RKO (cell line): ENCODE data around the gene ITGB1BP1.

Source experiments
- DNase-seq: peaks from one replicate; pipeline ENCODE4 v3.0.0-alpha.2; 2016; ENCODE audit warnings: low spot score

ITGB1BP1 gene

DNA sequence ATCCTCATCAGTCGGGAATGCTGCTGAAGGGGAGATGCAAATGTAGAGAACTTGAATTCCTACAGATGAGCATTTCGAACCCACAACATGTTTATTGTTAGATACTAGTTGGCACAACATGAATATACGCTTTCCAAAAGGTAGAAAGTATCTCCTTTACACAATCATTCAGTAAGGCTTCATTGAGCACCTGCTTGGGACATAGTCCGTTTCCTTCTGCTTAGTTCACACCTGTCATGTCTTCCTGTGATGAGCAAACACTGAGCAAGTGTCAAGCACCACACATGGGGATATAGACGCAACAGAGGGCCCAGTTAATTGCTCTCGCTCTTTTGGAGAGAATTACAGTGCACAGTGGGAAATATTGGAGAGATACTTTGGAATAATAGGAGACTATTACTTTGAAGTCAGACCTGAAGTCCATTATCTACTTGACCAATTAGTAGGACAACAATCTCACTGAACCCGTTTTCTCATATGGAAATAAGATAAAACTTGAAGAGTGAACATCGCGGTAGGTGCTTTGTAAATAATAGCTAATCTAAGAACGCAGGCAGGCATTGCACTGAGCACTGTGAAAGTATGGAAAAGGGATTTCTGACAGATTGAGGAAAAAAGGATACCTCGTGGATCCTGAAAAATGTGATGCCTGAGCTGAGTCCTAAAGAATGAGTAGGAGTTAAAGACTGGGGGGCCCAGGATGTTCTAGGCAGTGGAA is 1.3 kb upstream of the ITGB1BP1 start:
- DNase-seq, result peak; percentile 36

DNA sequence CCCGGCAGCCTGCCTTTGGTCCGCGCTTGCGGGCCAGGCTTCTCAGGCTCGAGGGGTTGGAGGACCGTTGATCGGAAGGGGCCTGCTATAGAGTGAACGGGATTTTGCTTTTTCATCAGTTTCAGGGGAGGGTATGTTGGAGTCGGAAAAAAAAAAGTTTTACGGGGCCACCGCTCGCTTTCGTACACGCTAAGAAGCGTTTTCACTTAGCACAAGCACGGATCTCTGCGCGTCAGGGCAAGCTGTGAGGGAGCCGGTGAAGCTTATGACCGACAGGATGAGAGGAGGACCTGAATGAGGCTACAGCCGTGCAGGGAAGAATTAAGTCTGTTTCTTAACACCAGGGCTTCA is 569 bp upstream of the ITGB1BP1 start:
- DNase-seq, result peak; percentile 51

DNA sequence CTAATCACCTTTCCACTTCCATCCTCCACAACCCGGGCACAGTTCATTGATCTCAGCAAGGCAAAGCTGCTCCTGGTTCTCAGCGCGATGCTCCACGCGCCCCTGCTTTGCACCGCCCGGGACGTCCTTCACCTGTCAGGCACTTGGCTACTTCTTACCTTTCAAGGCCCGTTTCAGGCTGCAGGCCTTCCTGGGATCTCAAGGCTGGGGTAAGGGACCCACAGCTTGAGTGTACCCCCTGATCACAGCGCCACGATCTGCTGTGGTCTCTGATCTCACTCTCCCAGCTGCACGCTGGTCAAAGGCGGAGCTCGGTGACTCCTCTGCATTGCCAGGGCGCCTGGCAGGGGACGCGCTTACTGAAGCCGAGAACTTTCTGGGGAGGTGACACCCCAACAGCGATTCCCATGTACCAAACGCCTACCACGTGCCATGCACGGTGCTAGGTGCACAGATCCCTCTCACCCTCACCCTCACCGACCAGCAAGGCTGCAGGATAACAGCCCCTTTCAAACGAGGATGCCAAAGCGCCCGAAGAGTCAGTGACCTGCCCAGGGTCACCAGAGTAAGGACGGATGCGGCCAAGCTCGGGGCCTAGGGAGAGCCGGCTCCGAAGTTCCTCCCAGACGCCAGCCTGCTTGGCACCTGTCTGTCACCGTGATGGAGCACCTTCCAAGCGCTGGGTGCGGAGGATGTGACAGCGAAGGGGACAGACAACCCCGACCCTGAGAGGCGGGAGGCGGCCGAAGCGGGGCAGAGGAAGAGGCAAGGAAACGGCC is 818 bp downstream of the ITGB1BP1 start:
- DNase-seq, result peak; percentile 74

DNA sequence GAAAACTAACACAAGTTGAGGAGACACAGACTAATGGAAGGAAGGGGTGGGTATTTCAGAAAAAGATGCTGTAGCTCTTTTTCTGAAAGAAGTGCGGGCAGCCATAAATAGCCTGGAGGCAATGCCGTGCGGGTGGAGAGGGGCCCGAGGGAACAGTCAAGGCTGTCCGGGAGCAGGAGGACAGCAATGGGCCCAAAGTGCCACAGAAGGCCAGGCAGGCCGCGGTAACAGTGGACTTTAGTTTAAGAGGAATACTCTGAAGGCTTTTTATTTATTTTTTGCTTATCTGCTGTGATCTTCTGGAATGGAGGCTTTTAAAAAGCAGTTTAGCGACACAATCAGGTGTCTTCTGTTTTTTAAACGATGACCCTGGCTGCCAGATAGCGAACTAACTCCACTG is 2.8 kb downstream of the ITGB1BP1 start:
- no peak for DNase-seq

DNA sequence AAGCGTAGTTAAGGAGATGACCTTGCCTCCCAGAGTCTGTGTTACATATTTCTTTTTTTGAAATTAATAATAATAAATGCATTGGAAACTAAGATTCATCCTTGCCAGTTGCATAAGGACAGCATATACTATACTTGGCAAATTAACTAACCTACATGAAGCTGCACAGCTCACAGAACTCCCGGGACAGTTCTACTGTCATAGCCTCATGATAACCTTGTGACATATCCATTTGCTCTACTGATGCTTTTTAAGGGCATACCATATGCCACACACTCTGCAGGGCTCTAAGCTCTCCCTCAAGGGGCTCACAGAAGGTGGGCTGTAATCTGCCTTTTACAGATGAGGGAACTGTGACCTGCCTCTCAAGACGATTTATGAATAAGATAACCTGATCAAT is 3.8 kb downstream of the ITGB1BP1 start:
- DNase-seq, result no peak

DNA sequence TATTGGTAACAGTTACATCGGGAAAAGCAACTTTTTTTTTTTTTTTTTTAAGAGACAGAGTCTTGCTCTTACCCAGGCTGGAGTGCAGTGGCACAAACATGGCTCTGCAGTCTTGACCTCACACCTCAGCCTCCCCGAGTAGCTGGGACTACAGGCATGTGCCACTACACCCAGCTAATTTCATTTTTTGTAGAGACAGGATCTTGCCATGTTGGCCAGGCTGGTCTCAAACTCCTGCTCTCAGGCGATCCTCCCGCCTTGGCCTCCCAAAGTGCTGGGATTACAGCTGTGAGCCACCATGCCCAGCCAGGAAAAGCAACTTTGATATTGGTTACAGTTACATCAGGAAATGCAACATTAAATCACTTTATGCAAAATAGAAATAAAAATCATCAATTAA is 4.6 kb downstream of the ITGB1BP1 start:
- DNase-seq, result no peak

DNA sequence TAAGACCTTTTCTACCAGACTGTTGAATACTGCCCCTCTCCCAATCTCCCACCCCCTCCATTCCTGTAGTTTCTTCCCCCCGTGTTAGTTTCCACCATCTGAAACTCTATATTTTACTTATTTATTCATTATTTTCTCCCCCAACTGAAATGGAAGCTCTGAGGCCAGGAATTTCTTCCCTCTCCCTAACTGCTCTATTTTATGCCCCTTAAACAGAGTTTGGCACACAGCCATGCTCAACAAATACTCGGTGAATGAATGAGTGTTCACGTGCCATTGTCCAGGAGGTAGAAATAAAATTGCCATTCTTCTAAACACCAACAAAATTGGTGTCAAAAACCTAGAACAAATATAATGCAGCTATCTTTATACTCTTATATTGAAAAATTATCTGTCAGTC is 5.6 kb downstream of the ITGB1BP1 start:
- DNase-seq, result no peak

DNA sequence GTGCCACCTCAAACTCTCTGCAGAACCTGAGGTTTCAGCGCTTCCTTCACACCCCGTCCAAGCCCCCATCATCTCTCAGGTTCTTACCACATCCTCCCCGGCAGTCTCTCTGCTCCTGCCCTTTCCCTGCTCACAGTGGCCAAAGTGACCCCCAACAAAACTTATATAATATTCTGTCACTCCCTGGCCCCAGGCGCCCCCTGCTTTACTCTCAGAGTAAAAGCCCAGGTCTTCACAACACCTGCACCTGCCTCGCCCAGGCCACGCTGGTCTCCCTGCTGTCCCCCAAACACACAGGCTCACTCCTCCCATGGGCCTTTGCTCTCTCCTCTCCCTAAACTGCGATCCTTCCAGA is 6.4 kb downstream of the ITGB1BP1 start:
- DNase-seq, result no peak

DNA sequence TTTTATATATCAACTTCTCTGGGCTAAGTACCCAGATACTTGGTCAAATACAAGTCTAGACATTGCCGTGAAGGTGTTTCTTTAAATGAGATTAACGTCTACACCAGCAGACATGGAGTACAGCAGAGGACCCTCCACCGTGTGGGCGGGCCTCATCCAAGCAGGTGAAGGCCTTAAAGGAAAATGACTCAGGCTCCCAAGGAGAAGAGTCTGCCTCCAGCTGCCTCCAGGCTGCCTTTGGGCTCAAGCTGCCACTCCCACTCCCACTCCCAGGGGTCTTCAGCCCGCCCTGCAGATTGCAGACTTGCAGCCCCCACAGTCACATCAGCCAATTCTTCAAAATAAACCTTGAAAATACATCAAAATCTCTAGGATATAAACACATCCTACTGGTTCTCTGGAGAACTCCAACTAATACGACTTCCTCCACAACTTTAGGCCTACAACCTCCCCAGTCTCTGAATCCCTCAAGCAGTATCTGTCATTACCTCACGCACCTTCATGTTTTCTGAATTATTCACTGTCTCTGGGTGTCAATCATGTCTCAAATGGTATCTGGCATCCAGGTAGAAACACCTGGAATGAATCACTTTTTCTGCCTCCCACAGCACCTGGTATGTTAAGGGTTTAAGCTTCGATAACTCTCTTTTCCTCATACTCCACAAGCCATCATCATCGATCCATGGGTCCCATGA is 6.9 kb downstream of the ITGB1BP1 start:
- no peak for DNase-seq

DNA sequence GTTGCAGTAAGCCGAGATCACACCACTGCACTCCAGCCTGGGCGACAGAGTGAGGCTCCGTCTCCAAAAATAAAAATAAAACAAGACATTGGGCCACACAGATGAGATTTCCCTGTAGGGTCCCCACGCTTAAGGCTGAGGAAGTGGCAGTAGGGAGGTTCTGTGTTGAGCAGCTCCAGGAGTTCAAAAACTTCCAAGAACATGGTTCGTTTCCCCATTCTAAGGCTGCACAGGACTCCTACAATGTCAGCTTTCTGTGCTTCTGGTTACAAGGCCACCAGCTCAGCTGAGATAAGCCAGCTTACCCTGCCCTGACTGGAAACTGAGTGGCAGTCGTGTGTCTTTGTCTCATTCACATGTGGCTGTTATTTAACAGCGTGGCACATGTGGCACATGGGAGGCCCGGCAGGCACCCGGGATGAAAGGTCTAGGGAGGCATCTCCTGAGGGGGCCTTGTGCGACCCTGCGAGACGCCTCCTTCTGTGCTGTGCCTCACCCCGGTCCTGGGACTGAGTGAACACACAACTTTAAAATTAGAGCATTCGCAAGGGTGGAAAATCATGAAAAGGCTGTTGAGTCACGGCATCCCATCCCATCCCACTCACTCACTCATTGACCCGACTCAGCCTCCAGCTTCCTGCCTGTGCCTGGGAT is 7.7 kb downstream of the ITGB1BP1 start:
- peak; percentile 30 for DNase-seq

DNA sequence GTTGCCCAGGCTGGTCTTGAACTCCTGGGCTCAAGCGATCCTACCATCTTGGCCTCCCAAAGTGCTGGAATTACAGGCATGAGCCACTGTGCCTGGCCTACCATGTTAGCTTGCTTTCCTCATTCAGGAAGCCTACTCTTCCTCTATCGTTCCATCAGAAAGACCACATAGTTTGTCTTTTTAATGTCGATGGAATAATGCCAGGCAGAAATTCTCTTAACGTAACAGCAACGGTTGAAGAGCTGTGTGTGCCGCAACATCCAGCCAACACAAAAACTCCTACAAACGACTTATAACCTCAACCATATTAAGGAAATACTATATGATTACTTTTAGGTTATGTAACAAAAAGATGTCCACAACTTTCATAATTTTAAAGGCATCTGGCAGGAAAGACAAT is 10.5 kb downstream of the ITGB1BP1 start:
- DNase-seq, result no peak

DNA sequence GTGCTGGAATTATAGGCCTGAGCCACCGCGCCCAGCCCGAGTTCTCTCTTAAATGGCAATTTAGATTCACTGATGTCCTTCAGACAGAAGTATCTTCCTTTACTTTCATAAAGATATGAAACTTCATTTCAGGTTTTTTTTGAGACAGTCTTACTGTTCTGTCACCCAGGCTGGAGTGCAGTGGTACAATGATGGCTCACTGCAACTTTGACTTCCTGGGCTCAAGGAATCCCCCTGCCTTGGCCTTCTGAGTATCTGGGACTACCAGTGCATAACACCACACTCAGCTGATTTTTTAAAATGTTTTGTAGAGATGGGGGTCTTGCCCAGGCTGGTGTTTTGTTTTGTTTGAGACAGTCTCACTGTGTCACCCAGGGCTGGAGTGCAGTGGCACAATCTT is 13.2 kb downstream of the ITGB1BP1 start:
- DNase-seq, result no peak

DNA sequence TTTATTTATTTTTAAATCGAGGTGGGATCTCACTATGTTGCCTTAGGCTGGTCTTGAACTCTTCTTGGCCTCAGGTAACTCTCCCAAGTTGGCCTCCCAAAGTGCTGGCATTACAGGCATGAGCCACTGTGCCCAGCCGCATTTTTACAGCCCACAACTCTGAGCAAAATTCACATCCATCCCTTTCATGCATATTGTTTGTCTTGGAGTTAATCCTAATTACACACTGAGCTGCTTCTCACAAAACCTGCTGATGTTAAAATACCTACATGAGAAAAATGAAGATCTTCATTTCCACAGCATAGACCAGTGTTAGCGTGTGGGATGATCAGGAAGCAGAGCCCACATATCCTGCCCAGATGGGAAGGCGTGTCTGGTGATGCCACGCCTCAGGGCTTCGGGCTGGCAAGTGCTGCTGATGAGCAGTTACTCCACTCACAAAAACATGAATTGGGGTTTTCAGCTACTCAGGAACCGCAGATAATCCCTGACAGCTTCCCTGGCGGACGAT is 14.6 kb downstream of the ITGB1BP1 start:
- no peak for DNase-seq

DNA sequence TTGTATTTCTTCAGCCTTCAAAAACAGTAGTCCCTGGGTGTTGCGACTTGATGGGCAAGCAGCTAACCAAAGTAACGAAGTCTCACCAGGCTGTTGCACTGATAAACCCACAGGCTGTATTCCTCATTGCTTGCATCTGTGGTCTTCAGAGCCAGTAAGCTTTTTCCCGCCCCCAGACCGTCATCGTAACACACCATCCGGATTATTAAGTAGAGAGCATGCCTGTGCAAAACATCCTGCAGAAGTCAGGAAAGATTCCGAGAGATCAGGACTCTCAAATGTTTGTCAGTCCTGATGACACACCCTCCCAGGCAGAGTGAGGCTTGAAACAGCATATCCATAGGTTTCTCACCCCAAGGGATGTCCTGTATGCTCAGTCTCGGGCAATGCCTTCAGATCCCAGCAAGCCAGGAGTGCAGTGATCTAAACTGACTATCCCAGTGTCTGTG is 15.9 kb downstream of the ITGB1BP1 start:
- no peak for DNase-seq

DNA sequence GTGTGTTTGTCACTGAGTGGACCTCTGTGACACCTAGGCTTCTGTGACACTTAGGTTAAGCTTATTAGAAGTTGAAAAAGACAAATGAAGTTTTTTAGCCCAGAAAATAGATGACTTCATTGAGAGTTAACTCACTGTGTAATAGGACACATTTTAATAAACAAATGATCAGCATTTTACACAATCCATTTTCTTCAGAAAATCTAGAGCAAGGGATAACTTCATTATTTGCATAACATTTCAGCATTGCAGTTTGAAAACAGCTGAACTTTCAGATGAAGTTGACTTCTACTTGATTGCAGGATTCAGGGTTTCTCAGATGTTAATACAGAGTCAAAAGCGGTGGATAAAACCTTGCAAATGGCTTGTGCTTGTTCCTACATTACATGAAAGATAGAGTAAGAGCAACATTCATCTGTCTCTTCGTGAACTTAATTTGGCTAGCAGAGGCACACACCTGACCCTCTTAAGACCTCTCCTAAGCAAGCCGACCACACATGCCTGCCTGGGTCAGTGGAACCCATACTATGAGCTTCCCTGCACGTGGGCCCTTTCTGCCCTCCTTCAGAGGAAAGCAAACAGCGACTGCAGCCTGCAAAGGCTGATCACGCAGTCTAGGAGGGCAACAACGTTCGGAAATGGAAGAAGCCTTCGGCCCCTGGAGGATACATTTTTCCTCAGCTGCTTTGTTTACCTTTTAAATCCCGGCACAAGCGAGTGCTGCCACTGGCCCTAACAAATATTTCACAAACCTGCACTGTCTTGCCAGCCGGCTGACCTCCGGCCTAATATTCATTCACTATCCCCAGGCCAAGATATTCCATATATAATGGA is 16.6 kb downstream of the ITGB1BP1 start:
- DNase-seq, result no peak

DNA sequence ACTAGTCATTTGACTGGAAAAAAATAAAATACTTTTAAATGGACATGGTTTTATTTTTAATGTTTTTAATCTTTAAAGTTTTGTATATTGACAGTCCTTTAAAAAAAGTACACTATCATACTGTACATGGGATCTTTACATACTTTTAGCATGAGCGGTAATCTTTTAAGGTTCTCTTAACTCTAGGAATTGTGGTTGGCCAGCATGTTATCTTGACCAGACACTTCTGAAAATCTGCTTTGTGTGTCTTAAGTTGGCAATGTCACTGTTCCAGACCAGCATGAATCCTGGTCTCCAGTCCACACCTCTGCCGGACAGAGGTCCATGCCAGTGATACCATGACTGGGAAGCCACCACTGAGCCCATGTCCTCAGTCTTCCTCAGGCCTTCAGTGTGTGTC is 17.7 kb downstream of the ITGB1BP1 start:
- DNase-seq, result no peak

DNA sequence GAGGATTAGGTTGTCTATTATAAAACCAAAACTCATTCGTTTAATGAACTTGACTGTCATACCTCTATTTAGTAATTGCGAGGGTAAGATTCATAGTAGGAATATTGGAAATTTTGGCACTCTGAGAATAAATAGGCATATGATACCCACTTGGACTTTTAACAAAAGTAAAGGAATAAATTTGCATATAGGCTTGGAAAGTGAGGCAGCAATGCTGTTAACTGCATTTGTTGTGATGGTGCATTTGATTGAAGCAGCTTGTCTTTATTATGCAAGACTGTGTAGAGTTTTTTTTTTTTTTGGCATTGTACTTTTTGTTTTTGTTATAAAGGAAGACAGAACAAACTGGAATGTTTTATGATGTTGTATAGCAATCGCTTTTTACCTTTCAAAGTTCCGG is 18.9 kb downstream of the ITGB1BP1 start:
- no peak for DNase-seq

DNA sequence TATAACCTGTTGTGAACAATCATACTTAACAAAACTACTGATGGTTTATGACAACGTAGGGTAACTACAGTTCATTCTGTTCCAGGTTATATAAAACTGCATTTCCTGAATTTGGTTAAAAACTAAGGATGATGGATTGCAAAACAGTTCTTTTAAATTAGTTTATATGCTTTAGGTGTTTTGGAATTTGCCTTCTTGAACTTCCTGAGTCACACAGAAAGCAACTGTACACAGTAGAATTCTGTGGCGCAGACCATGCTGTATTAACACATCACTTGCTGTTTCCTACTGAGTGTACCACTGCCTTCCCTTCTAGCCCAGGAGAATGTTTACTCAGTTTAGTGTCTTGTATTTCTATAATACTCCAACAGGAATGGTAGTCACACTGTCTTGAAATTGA is 19.4 kb downstream of the ITGB1BP1 start:
- no peak for DNase-seq

DNA sequence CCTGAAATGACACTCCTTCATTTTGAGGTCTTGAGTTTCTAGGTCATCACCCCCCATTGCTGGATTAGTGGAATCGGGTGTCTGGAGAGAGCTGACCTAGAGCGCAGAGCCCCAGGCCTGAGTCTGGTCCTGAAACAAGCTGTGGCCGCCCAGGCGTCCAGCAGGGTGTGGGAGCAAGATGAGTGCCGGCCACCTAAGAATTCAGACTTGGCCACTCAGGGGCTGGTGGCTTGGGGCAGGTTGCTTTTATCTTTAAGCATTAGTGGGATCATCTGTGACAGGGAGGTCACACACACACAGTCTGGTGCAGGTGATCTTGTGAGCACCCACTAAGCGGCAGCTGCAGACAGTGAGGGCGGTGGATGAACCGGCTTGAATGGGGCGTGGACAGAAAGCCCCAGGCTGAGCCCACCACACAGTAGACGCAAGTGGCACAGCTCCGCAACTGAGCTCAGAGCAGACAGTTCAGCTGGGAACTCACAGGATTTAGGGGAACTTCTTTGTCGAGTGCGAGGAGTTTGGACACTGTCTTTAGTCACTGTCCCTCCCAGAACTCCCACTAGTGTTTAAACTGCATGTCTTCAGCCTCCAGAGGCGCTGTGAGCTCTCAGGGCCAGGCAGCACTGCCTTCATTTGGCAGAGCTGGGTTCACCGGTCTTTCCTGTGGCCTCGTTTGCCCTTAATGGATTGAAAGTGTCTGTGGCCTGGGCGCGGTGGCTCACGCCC is 21.5 kb downstream of the ITGB1BP1 start:
- DNase-seq, result no peak

DNA sequence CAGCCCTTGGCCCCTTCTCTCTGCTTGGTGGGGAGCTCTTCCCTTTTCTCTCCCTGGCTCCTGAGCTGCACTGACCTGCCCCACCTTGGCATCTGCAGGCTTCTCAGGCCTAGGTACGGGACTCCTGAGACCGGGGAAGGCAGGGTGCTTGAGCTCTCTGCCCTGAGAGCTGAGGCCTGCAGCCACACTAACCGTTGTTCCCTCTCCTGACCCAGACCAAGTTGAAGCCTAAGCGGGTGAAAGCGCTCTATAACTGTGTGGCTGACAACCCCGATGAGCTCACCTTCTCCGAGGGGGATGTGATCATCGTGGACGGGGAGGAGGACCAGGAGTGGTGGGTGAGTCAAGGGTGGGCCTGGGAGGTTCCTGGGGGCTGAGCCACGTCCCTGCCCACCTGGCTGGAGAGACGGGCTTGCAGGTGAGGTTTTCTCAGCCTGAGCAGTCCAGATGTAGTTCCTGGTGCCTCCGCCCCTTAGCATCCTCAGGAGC is 22.2 kb downstream of the ITGB1BP1 start:
- DNase-seq, result no peak
